ENCODE results near the gene ATP9B.
A peak's percentile ranks its signal among the peaks of the same experiment; 100 is the strongest.

ATP9B gene

GRCh38 chr18:79068937-79069716 is at the start of gene ATP9B:
Gene ATP9B, plus strand, starts transcription at chr18:79069394. Its CDS starts 17 bp downstream, at chr18:79069411.
- peak; percentile 82 to 98 (median 96) for DNase-seq

- no peak for DNase-seq
Measured at GRCh38 chr18:79019881-79020280, 49.3 kb upstream of the ATP9B start.

- no peak for DNase-seq
Measured at GRCh38 chr18:79022603-79023002, 46.6 kb upstream of the ATP9B start.

GRCh38 chr18:79026491-79026890 is 42.7 kb upstream of the ATP9B start:
- DNase-seq: no peak

- DNase-seq: no peak
Measured at GRCh38 chr18:79030680-79031079, 38.5 kb upstream of the ATP9B start.

- no peak for DNase-seq
Measured at GRCh38 chr18:79042276-79042675, 26.9 kb upstream of the ATP9B start.

- no peak for DNase-seq
Measured at GRCh38 chr18:79043288-79043687, 25.9 kb upstream of the ATP9B start.

GRCh38 chr18:79046522-79046921 is 22.7 kb upstream of the ATP9B start:
- DNase-seq: no peak

GRCh38 chr18:79047556-79048244 is 21.5 kb upstream of the ATP9B start:
- DNase-seq: no peak

GRCh38 chr18:79048245-79048632 is 21.0 kb upstream of the ATP9B start:
- DNase-seq: no peak

GRCh38 chr18:79049506-79049905 is 19.7 kb upstream of the ATP9B start:
- DNase-seq: no peak

- no peak for DNase-seq
Measured at GRCh38 chr18:79050005-79050404, 19.2 kb upstream of the ATP9B start.

GRCh38 chr18:79056827-79057367 is 12.3 kb upstream of the ATP9B start:
- no peak for DNase-seq

- DNase-seq: no peak
Measured at GRCh38 chr18:79058007-79058406, 11.2 kb upstream of the ATP9B start.

- DNase-seq: no peak
Measured at GRCh38 chr18:79062806-79063205, 6.4 kb upstream of the ATP9B start.

- DNase-seq: no peak
Measured at GRCh38 chr18:79064228-79064627, 5.0 kb upstream of the ATP9B start.

GRCh38 chr18:79065802-79066201 is 3.4 kb upstream of the ATP9B start:
- no peak for DNase-seq

- DNase-seq: no peak
Measured at GRCh38 chr18:79067611-79068010, 1.6 kb upstream of the ATP9B start.

GRCh38 chr18:79068341-79068936 is 755 bp upstream of the ATP9B start:
- peak in 5 of 14 donors; percentile 39 to 69 (median 56) for DNase-seq

GRCh38 chr18:79069717-79070151 is 540 bp downstream of the ATP9B start:
- no peak for DNase-seq

- DNase-seq: no peak
Measured at GRCh38 chr18:79070486-79070885, 1.3 kb downstream of the ATP9B start.

GRCh38 chr18:79071037-79071436 is 1.8 kb downstream of the ATP9B start:
- no peak for DNase-seq

- no peak for DNase-seq
Measured at GRCh38 chr18:79071503-79072210, 2.5 kb downstream of the ATP9B start.

Data from C1 segment of cervical spinal cord (tissue), 14 donors.